Fibroblast of mammary gland (primary cell): ENCODE results near the gene PTGES3.
"Not testable (repeated sequence)": the region's sequence is repeated elsewhere in the genome, so short reads cannot be mapped to it uniquely, and the experiment has no call there.

ENCODE experiments used
- DNase-seq: peaks from one replicate; pipeline ENCODE4 v3.0.0-alpha.2; 2010; ENCODE audit warnings: low read depth
- H3K4me3 ChIP-seq: 2 replicates; pipeline ENCODE4 v1.5.1; 2011; ENCODE audit warnings: low read depth, mild to moderate bottlenecking, low read length, moderate library complexity; ENCODE audit not compliant: control insufficient read depth
- CTCF ChIP-seq: conservative IDR thresholded peaks from 2 replicates; pipeline ENCODE4 v1.5.1; 2011; ENCODE audit warnings: low read depth, low read length, inconsistent platforms; ENCODE audit not compliant: control insufficient read depth, insufficient read depth

Gene PTGES3, protein sequence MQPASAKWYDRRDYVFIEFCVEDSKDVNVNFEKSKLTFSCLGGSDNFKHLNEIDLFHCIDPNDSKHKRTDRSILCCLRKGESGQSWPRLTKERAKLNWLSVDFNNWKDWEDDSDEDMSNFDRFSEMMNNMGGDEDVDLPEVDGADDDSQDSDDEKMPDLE

DNA sequence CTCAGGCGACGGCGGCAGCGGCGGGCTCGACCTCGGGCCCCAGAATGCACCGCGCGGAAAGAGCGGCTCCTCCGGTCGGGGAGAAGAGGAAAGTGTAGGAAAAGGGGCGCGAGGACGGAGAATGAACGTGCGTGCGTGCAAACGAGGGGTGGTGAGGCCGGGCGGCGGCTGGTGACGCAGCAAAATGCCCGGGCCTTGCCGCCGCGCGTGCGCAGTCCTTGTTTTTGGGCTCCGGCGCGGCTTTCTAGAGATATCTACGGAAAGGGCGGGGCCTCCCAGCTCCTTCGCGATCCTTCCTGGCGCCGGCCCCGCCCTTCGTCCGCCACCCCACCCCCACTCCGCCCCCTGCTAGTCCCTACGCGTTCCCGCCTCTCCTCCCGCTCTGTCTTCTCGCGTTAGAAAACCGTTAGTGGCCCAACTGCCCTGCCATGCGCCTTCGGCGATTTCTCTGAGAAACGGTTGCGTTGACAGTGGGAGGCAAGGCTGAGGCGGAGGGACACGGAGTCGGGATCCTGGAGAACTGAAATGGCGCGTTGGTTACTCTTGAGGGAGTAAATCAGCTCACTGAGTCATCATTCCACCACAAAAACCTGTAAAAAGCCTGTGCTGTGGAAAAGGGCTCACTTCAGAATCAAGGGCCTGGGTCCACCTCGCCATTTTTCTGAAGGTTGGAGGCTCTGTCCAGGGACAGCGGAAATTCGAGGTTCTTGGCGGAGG is at the start of gene PTGES3:
PTGES3 (minus strand) TSS at position 156 of the 717 bp plus-strand sequence. CDS start 285 bp downstream, outside the sequence.
- peak; percentile 97 for DNase-seq
- H3K4me3 ChIP-seq: peak within 1 kb of the TSS; percentile 98
- no peak for TF ChIP-seq CTCF

GRCh38 chr12:56728139-56728861 is 40.2 kb upstream of the PTGES3 start:
- H3K4me3 ChIP-seq: no peak overlapping the region
- no peak for DNase-seq
- no peak for TF ChIP-seq CTCF

DNA sequence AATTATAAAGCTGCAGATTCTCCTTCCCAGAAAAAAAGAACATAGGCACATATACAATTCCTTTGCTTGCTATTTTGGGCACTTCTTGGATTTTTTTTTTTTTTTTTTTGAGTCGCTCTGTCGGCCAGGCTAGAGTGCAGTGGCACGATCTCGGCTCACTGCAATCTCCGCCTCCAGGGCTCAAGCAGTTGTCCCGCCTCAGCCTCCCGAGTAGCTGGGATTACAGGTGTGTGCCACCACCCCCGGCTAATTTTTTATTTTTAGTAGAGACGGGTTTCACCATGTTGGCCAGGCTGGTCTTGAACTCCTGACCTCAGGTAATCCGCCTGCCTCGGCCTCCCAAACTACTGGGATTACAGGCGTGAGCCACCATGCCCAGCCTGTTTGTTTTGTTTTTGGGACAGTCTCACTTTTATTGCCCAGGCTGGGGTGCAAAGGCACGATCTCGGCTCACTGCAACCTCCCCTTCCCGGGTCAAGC is 38.2 kb upstream of the PTGES3 start:
- DNase-seq, H3K4me3 ChIP-seq: not testable (repeated sequence)

DNA sequence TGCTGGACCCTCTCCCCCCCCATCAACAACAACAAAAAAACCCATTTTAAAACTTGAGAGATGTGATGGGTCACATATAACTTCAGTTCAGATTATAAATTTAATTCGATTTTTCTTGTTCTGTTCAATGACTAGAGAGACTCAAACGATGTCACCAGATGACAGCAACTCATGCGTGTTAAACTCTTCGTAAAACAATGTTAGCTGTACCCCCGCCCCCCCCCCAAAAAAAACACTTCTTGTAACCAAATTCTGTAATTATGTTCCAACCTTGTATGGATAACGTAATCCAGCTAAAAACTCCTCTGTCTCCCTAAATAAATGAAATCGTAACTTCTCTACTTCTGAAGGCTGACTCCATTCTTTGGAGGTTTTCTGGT is 37.6 kb upstream of the PTGES3 start:
- TF ChIP-seq CTCF: no peak
- peak overlapping the region; percentile 100 for H3K4me3 ChIP-seq

DNA sequence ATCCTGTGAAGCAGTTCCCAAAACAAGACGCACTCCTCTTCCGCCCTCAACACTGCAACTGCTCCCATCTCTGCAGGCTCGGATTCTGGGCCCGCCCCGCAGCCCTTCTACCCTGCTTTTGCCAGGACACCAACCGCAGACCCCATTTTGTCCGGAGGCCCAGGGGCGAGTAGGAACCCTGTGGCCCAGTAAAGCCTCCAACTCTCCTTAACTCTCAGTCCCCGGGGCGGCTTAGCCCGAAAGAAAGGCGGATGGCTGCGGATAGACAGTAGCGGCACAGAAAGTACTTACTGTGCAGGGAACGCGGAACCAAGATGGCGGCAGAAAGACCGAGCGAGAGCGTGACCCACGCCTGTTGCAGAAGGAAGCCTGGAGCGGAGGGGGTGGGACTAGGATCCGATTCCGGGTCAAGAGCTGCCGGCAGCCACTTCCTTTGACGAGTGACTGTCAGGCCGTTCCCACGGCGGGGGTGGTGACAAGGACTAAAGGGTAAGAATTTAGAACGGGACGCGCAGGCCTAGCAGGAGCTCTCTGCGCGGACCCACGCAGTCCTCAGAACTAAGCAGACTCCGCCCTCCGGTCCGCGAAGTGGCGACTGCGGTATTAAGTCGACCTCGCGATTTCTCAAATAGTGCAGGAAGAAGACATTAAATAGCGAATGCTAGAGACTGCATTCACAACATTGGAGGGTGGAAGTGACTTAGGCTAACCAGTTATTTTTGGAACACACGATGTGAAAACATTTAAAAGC is 37.1 kb upstream of the PTGES3 start, which contains the start of gene NACA:
NACA (minus strand) TSS at position 328 of the 751 bp plus-strand sequence. CDS start 778 bp downstream, outside the sequence.
- H3K4me3 ChIP-seq: peak within 1 kb of the TSS; percentile 100
- peak; percentile 97 for DNase-seq
- TF ChIP-seq CTCF: no peak

More for the DNA sequence above, 37.6 kb upstream of the PTGES3 start:
- DNase-seq: no peak

DNA sequence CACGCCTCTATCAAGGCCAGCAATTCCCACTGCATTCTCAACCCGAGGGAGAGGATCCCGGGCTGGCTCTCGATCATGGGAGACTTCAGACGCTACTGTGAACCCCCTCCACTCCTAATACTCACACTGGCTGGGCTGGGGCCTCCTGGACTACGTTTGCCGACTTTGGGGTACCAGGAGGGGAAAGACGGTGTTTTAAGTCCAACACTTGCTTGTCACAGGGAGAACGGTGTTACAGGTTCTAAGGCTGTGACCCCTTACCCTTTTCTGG is 36.6 kb upstream of the PTGES3 start:
- no peak for TF ChIP-seq CTCF
- peak overlapping the region; percentile 100 for H3K4me3 ChIP-seq
- no peak for DNase-seq
